ENCODE measurements around the gene THBS4. TPM values are rescaled to one million over a fixed set of nuclear protein-coding genes. Genes with fewer than 3 reads are reported as not detected.

THBS4 gene
- total RNA-seq, 1 experiment from 2014 or later, result 0.82 TPM

DNA sequence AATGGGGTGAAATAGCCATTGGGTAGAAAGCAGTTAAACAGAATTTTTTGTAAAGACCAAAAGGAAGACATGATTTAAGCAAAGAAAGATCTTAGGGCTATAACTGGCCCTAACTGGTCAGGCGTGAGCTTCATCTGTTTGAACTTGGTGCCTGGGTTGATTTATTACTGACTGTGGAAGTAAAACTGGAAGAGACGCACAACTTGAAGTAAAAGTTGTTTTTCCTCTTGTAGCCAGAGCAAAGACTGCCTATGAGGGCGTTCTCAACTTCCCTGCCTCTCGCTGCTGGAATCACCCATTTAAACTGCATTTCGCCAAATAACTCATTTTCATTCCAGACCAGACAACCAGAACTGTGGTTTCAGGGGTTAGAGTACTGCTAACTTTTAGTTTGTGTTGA is 1.5 kb downstream of the THBS4 start:
- Mint-ChIP-seq H3K9me3 (ENCODE audit: unreplicated experiment) (no peaks in the 10 kb centered on the region), H3K27me3 (ENCODE audit: insufficient read depth, unreplicated experiment) (peaks cover 73% of the 10 kb centered on the region), H3K4me3 (ENCODE audit: unreplicated experiment) (no peak overlapping the region), H3K27ac (ENCODE audit: low read depth, unreplicated experiment) (no peak overlapping the region), H3K4me1 (ENCODE audit: insufficient read depth, unreplicated experiment) (no peaks in the 10 kb centered on the region), H3K36me3 (ENCODE audit: insufficient read depth, unreplicated experiment) (no peaks in the 10 kb centered on the region)
- BruUV-seq (replicated peaks), result no TSS peak
- TF ChIP-seq, protein P1, sequence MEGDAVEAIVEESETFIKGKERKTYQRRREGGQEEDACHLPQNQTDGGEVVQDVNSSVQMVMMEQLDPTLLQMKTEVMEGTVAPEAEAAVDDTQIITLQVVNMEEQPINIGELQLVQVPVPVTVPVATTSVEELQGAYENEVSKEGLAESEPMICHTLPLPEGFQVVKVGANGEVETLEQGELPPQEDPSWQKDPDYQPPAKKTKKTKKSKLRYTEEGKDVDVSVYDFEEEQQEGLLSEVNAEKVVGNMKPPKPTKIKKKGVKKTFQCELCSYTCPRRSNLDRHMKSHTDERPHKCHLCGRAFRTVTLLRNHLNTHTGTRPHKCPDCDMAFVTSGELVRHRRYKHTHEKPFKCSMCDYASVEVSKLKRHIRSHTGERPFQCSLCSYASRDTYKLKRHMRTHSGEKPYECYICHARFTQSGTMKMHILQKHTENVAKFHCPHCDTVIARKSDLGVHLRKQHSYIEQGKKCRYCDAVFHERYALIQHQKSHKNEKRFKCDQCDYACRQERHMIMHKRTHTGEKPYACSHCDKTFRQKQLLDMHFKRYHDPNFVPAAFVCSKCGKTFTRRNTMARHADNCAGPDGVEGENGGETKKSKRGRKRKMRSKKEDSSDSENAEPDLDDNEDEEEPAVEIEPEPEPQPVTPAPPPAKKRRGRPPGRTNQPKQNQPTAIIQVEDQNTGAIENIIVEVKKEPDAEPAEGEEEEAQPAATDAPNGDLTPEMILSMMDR (IDR thresholded peaks at IDR 0.05; ENCODE audit: unreplicated experiment), result no peak
- intact Hi-C loops (cut with micrococcal nuclease), result no loop called here
- no peak for DNase-seq (ENCODE audit: unreplicated experiment)
- POLR2A ChIA-PET, result no interaction called here
- CTCF ChIA-PET, result no interaction called here

DNA sequence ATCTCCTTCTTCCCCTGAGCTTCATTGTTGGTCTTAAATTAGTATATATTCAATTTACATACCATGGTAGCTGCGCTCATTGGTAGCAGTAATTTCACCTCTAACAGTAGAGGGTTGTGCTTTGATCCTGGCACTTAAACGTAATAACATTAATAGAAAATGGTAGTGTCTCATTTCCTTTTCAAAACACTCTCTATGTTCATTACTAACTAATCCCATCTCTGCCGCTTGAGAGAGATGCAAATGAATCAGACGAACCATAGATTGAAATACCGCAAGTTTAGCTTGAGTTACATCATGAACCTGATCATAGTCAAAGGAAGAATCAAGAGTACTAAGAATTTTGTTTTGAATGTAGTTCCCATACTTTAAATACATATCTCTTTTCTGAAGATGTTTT is 2.2 kb downstream of the THBS4 start:
- TF ChIP-seq, protein P1 (IDR thresholded peaks at IDR 0.05; ENCODE audit: unreplicated experiment), result no peak
- ChIA-PET POLR2A (interaction anchor here (0.9 to 1.0 kb wide), 2 partner anchors 8 to 11 kb away, joined by 3 read pairs; no protein-coding TSS in a partner anchor), CTCF (no interaction called here)
- no peaks in the 10 kb centered on the region for H3K36me3 Mint-ChIP-seq (ENCODE audit: insufficient read depth, unreplicated experiment)
- intact Hi-C loops (cut with micrococcal nuclease), result no loop called here
- no peak overlapping the region for H3K4me3 Mint-ChIP-seq (ENCODE audit: unreplicated experiment)
- BruUV-seq (replicated peaks), result no TSS peak
- no peak for DNase-seq (ENCODE audit: unreplicated experiment)
- H3K27ac Mint-ChIP-seq (ENCODE audit: low read depth, unreplicated experiment), result no peak overlapping the region
- no peaks in the 10 kb centered on the region for H3K4me1 Mint-ChIP-seq (ENCODE audit: insufficient read depth, unreplicated experiment)
- H3K9me3 Mint-ChIP-seq (ENCODE audit: unreplicated experiment), result no peaks in the 10 kb centered on the region
- peaks cover 80% of the 10 kb centered on the region for H3K27me3 Mint-ChIP-seq (ENCODE audit: insufficient read depth, unreplicated experiment)

DNA sequence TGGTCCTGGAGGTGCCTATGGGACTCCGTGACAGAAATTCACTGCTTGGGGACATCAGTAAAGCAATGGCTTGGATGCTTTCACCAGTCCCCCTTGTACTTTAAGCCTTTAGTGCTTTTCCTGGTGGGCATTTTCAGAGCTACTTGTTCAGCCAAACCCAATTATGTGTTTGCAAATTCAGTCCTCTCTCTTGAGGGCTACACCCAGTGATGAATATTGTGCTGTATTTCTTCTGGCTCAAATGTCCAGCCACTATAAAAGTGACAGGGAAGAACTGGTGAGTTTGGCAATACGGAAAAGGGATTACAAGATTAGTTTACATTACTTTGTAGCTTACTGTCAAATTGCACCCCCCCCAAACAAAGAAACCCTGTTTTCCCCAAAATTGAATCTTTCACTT is 4.5 kb downstream of the THBS4 start:
- no TSS peak for BruUV-seq (replicated peaks)

DNA sequence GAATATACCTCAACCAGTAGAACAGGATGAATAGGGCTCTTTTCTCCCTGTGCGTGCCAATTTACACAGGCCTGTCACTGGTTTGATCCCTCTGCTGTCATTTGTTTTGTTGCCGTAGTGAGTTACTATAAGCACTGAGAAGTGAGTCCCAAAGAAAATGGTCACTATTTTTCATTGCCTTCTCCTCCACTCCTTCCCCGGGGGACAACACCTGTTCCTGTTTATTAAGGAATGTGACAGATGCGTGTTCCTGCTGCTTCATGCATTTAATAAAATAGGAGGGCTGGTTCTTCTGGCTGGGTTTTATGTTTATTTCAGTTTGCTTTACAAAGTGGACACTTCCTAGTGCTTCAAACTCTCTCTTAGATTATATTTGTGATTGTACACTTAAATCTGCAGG is 6.4 kb downstream of the THBS4 start:
- no peak for DNase-seq (ENCODE audit: unreplicated experiment)
- no peak overlapping the region for H3K4me3 Mint-ChIP-seq (ENCODE audit: unreplicated experiment)
- H3K4me1 Mint-ChIP-seq (ENCODE audit: insufficient read depth, unreplicated experiment), result no peaks in the 10 kb centered on the region
- CTCF ChIA-PET, result no interaction called here
- no peaks in the 10 kb centered on the region for H3K36me3 Mint-ChIP-seq (ENCODE audit: insufficient read depth, unreplicated experiment)
- POLR2A ChIA-PET, result interaction anchor here (0.6 kb wide), 1 partner anchor 17 kb away, joined by 3 read pairs; no protein-coding TSS in a partner anchor
- TF ChIP-seq, protein P1 (IDR thresholded peaks at IDR 0.05; ENCODE audit: unreplicated experiment), result no peak
- intact Hi-C loops (cut with micrococcal nuclease), result no loop called here
- no TSS peak for BruUV-seq (replicated peaks)
- peaks cover 62% of the 10 kb centered on the region for H3K27me3 Mint-ChIP-seq (ENCODE audit: insufficient read depth, unreplicated experiment)
- no peaks in the 10 kb centered on the region for H3K9me3 Mint-ChIP-seq (ENCODE audit: unreplicated experiment)
- no peak overlapping the region for H3K27ac Mint-ChIP-seq (ENCODE audit: low read depth, unreplicated experiment)

More for the DNA sequence above, 4.5 kb downstream of the THBS4 start:
- ChIA-PET POLR2A (no interaction called here), CTCF (interaction anchor here (0.6 kb wide), 1 partner anchor 59 kb away, joined by 3 read pairs; no protein-coding TSS in a partner anchor)
- intact Hi-C loops (cut with micrococcal nuclease), result no loop called here
- H3K27me3 Mint-ChIP-seq (ENCODE audit: insufficient read depth, unreplicated experiment), result peaks cover 80% of the 10 kb centered on the region
- no peak overlapping the region for H3K4me3 Mint-ChIP-seq (ENCODE audit: unreplicated experiment)
- no peak overlapping the region for H3K27ac Mint-ChIP-seq (ENCODE audit: low read depth, unreplicated experiment)
- H3K9me3 Mint-ChIP-seq (ENCODE audit: unreplicated experiment), result no peaks in the 10 kb centered on the region
- no peaks in the 10 kb centered on the region for H3K36me3 Mint-ChIP-seq (ENCODE audit: insufficient read depth, unreplicated experiment)
- no peaks in the 10 kb centered on the region for H3K4me1 Mint-ChIP-seq (ENCODE audit: insufficient read depth, unreplicated experiment)
- TF ChIP-seq, protein P1 (IDR thresholded peaks at IDR 0.05; ENCODE audit: unreplicated experiment), result no peak
- no peak for DNase-seq (ENCODE audit: unreplicated experiment)

Measured in MCF 10A (cell line).